Trophoblast cell (in vitro differentiated cells and primary cell): ENCODE data around the gene FAM20C.

ENCODE experiments used
- DNase-seq, 2 donors: peaks; one replicate each; pipeline ENCODE4 v3.0.0-alpha.2; 2016
- H2AFZ ChIP-seq: 2 replicates; pipeline ENCODE4 v1.6.1; 2013; ENCODE audit warnings: low read length, moderate library complexity, mild to moderate bottlenecking; ENCODE audit not compliant: insufficient read depth, poor library complexity
- H2AK5ac ChIP-seq: 2 replicates; pipeline ENCODE4 v1.6.1; 2013; ENCODE audit warnings: mild to moderate bottlenecking, low read length
- H2BK120ac ChIP-seq: 2 replicates; pipeline ENCODE4 v1.6.1; 2013; ENCODE audit warnings: low read length, mild to moderate bottlenecking, moderate library complexity; ENCODE audit not compliant: insufficient read depth, poor library complexity
- H2BK12ac ChIP-seq: 2 replicates; pipeline ENCODE4 v1.6.1; 2013; ENCODE audit warnings: mild to moderate bottlenecking, low read length, moderate library complexity
- H2BK5ac ChIP-seq: 2 replicates; pipeline ENCODE4 v1.6.1; 2013; ENCODE audit warnings: low read length, low read depth, moderate library complexity, mild to moderate bottlenecking; ENCODE audit not compliant: poor library complexity
- H3K14ac ChIP-seq: 2 replicates; pipeline ENCODE4 v1.6.1; 2013; ENCODE audit warnings: mild to moderate bottlenecking, low read length
- H3K18ac ChIP-seq: 2 replicates; pipeline ENCODE4 v1.6.1; 2013; ENCODE audit warnings: mild to moderate bottlenecking, low read length
- H3K23ac ChIP-seq: 2 replicates; pipeline ENCODE4 v1.6.1; 2013; ENCODE audit warnings: low read length
- H3K27ac ChIP-seq: 2 replicates; pipeline ENCODE4 v1.5.1; 2013; ENCODE audit warnings: low read depth, mild to moderate bottlenecking, inconsistent platforms, low read length, moderate library complexity
- H3K27me3 ChIP-seq: 2 replicates; pipeline ENCODE4 v1.6.1; 2013; ENCODE audit warnings: inconsistent platforms, mild to moderate bottlenecking, low read length, moderate library complexity; ENCODE audit not compliant: insufficient read depth
- H3K36me3 ChIP-seq, 2 experiments: 1 replicate in 1 of 2; 2 replicates in 1 of 2; pipeline ENCODE4 v1.6.1; 2013; ENCODE audit warnings: low read length in 2 of 2, mild to moderate bottlenecking in 2 of 2, moderate library complexity in 1 of 2; ENCODE audit not compliant: insufficient read depth in 2 of 2, control insufficient read depth in 1 of 2
- H3K4ac ChIP-seq: 2 replicates; pipeline ENCODE4 v1.6.1; 2013; ENCODE audit warnings: low read depth, mild to moderate bottlenecking, low read length, moderate library complexity
- H3K4me1 ChIP-seq, 2 experiments: 1 replicate in 1 of 2; 2 replicates in 1 of 2; pipeline ENCODE4 v1.6.1; 2013; ENCODE audit warnings: low read length in 2 of 2, mild to moderate bottlenecking in 2 of 2, moderate library complexity in 1 of 2; ENCODE audit not compliant: insufficient read depth in 2 of 2, control insufficient read depth in 1 of 2
- H3K4me2 ChIP-seq: 2 replicates; pipeline ENCODE4 v1.6.1; 2013; ENCODE audit warnings: inconsistent platforms, mild to moderate bottlenecking, low read length, moderate library complexity
- H3K4me3 ChIP-seq: 2 replicates; pipeline ENCODE4 v1.5.1; 2013; ENCODE audit warnings: mild to moderate bottlenecking, low read depth, low read length, inconsistent platforms
- H3K79me1 ChIP-seq: one replicate; pipeline ENCODE4 v1.6.1; 2013; ENCODE audit warnings: low read length
- H3K79me2 ChIP-seq: 2 replicates; pipeline ENCODE4 v1.6.1; 2013; ENCODE audit warnings: low read length, mild to moderate bottlenecking; ENCODE audit not compliant: control insufficient read depth, insufficient read depth, poor library complexity
- H3K9ac ChIP-seq: 2 replicates; pipeline ENCODE4 v1.6.1; 2013; ENCODE audit warnings: mild to moderate bottlenecking, low read length
- H3K9me3 ChIP-seq: 2 replicates; pipeline ENCODE4 v1.6.1; 2013; ENCODE audit warnings: low read depth, mild to moderate bottlenecking, control low read depth, inconsistent platforms, low read length; ENCODE audit not compliant: insufficient read depth
- H4K12ac ChIP-seq: 2 replicates; pipeline ENCODE4 v1.6.1; 2013; ENCODE audit warnings: low read depth, mild to moderate bottlenecking, low read length, moderate library complexity
- H4K8ac ChIP-seq: 2 replicates; pipeline ENCODE4 v1.6.1; 2013; ENCODE audit warnings: low read depth, mild to moderate bottlenecking, low read length, moderate library complexity
- H4K91ac ChIP-seq: one replicate; pipeline ENCODE4 v1.6.1; 2013; ENCODE audit warnings: low read depth, mild to moderate bottlenecking, low read length, moderate library complexity
- WGBS: extraction: QIAGEN DNeasy Blood & Tissue Kit; methylation state at CpG from one replicate; pipeline ENCODE4 v1.1.7; 2013; ENCODE audit warnings: missing lambda C conversion rate; ENCODE audit not compliant: insufficient read length, insufficient coverage; ENCODE audit errors: extremely low coverage; 5-methylcytosine and 5-hydroxymethylcytosine counted together

Gene FAM20C

GRCh38 chr7:150811-151221 lies 41.6 kb upstream of the FAM20C start:
- no peak overlapping the region for H3K4me2 ChIP-seq
- H3K27me3 ChIP-seq, result no peaks in the 10 kb centered on the region
- H3K27ac ChIP-seq, result no peak overlapping the region
- no peak overlapping the region for H3K9ac ChIP-seq
- H3K36me3 ChIP-seq, result no peaks in the 10 kb centered on the region
- H2AK5ac ChIP-seq, result no peak overlapping the region
- DNase-seq, result peak in 1 of 2 donors; percentile 40
- H2AFZ ChIP-seq, result no peak overlapping the region
- H3K9me3 ChIP-seq, result no peaks in the 10 kb centered on the region
- peak overlapping the region; percentile 97 for H4K8ac ChIP-seq
- WGBS, result no CpG with 5 or more reads among the region's 13 CpGs
- H3K79me1 ChIP-seq, result peaks cover 6% of the 10 kb centered on the region
- no peak overlapping the region for H3K4ac ChIP-seq
- H3K4me3 ChIP-seq, result no peak overlapping the region
- peaks cover 5 to 6% of the 10 kb centered on the region in 2 experiments for H3K4me1 ChIP-seq
- no peak overlapping the region for H3K23ac ChIP-seq
- no peak overlapping the region for H2BK5ac ChIP-seq
- H2BK12ac ChIP-seq, result no peak overlapping the region
- H2BK120ac ChIP-seq, result no peak overlapping the region
- H4K91ac ChIP-seq, result no peak overlapping the region
- H3K79me2 ChIP-seq, result peaks cover 3% of the 10 kb centered on the region
- H3K18ac ChIP-seq, result no peak overlapping the region
- H3K14ac ChIP-seq, result no peak overlapping the region
- H4K12ac ChIP-seq, result no peak overlapping the region

DNA sequence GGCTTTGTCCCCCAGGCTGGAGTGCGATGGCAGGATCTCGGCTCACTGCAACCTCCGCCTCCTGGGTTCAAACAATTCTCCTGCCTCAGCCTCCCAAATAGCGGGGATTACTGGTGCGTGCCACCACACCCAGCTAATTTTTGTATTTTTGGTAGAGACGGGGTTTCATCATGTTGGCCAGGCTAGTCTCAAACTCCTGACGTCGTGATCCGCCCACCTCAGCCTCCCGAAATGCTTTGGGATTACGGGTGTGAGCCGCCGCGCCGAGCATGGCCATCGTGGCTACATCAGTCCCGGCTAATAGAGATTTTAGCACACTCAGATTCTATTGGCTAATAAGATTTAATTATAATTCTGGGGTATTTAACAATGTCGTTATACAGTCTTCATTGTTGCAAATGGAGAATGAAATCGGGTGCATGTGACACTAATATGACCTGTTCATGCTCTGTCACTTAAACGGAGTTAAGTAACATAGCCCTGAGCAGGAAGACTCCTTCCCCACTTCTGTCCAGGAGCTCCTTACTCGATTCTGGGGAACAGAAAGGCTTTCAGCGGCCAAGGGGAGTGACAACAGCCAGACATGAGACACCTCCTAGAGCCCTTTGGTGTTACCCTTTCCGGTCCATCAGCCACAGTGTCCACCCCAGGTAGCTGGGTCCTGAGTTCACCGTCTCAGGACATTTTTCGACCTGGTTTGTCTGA lies 40.9 kb upstream of the FAM20C start:
- H3K9ac ChIP-seq, result no peak overlapping the region
- no peaks in the 10 kb centered on the region for H3K36me3 ChIP-seq
- no peak overlapping the region for H3K23ac ChIP-seq
- no peak overlapping the region for H3K27ac ChIP-seq
- no peaks in the 10 kb centered on the region for H3K27me3 ChIP-seq
- no CpG with 5 or more reads among the region's 25 CpGs for WGBS
- no peak overlapping the region for H3K4ac ChIP-seq
- DNase-seq, result no peak
- no peak overlapping the region for H2AK5ac ChIP-seq
- H2AFZ ChIP-seq, result no peak overlapping the region
- no peak overlapping the region for H3K18ac ChIP-seq
- no peak overlapping the region for H4K91ac ChIP-seq
- peaks cover 6% of the 10 kb centered on the region for H3K79me1 ChIP-seq
- peaks cover 5 to 6% of the 10 kb centered on the region in 2 experiments for H3K4me1 ChIP-seq
- no peak overlapping the region for H2BK120ac ChIP-seq
- H3K4me3 ChIP-seq, result no peak overlapping the region
- no peak overlapping the region for H4K8ac ChIP-seq
- no peak overlapping the region for H4K12ac ChIP-seq
- no peak overlapping the region for H3K4me2 ChIP-seq
- H3K9me3 ChIP-seq, result no peaks in the 10 kb centered on the region
- H3K14ac ChIP-seq, result no peak overlapping the region
- no peak overlapping the region for H2BK12ac ChIP-seq
- H2BK5ac ChIP-seq, result no peak overlapping the region
- H3K79me2 ChIP-seq, result peaks cover 3% of the 10 kb centered on the region

GRCh38 chr7:152702-153391 lies 39.5 kb upstream of the FAM20C start:
- H3K4me3 ChIP-seq, result no peak overlapping the region
- H3K14ac ChIP-seq, result no peak overlapping the region
- no peak overlapping the region for H2AFZ ChIP-seq
- H2BK120ac ChIP-seq, result no peak overlapping the region
- H3K9ac ChIP-seq, result no peak overlapping the region
- H3K18ac ChIP-seq, result no peak overlapping the region
- DNase-seq, result no peak
- no peaks in the 10 kb centered on the region for H3K9me3 ChIP-seq
- H2AK5ac ChIP-seq, result no peak overlapping the region
- H4K8ac ChIP-seq, result no peak overlapping the region
- no CpG with 5 or more reads among the region's 19 CpGs for WGBS
- H2BK12ac ChIP-seq, result no peak overlapping the region
- H3K79me2 ChIP-seq, result peaks cover 3% of the 10 kb centered on the region
- H4K12ac ChIP-seq, result no peak overlapping the region
- no peak overlapping the region for H3K23ac ChIP-seq
- peaks cover 5 to 6% of the 10 kb centered on the region in 2 experiments for H3K4me1 ChIP-seq
- H3K27ac ChIP-seq, result no peak overlapping the region
- H3K4me2 ChIP-seq, result no peak overlapping the region
- H4K91ac ChIP-seq, result no peak overlapping the region
- H3K79me1 ChIP-seq, result peaks cover 6% of the 10 kb centered on the region
- H3K4ac ChIP-seq, result no peak overlapping the region
- no peaks in the 10 kb centered on the region for H3K36me3 ChIP-seq
- H3K27me3 ChIP-seq, result no peaks in the 10 kb centered on the region
- H2BK5ac ChIP-seq, result no peak overlapping the region

GRCh38 chr7:153604-154003 lies 38.8 kb upstream of the FAM20C start:
- no peak overlapping the region for H2AFZ ChIP-seq
- no peak overlapping the region for H2BK12ac ChIP-seq
- H3K9me3 ChIP-seq, result no peaks in the 10 kb centered on the region
- no peak overlapping the region for H3K4ac ChIP-seq
- H3K79me1 ChIP-seq, result peaks cover 6% of the 10 kb centered on the region
- H3K9ac ChIP-seq, result no peak overlapping the region
- no peak overlapping the region for H3K14ac ChIP-seq
- no peak overlapping the region for H3K4me3 ChIP-seq
- peaks cover 3% of the 10 kb centered on the region for H3K79me2 ChIP-seq
- H4K12ac ChIP-seq, result no peak overlapping the region
- no peak overlapping the region for H2AK5ac ChIP-seq
- no CpG with 5 or more reads among the region's 13 CpGs for WGBS
- no peak overlapping the region for H4K91ac ChIP-seq
- H3K36me3 ChIP-seq, result no peaks in the 10 kb centered on the region
- H2BK5ac ChIP-seq, result no peak overlapping the region
- no peaks in the 10 kb centered on the region for H3K27me3 ChIP-seq
- no peak overlapping the region for H3K27ac ChIP-seq
- H3K23ac ChIP-seq, result no peak overlapping the region
- no peak for DNase-seq
- no peak overlapping the region for H3K18ac ChIP-seq
- no peak overlapping the region for H2BK120ac ChIP-seq
- no peak overlapping the region for H3K4me2 ChIP-seq
- H4K8ac ChIP-seq, result no peak overlapping the region
- H3K4me1 ChIP-seq, result peaks cover 5 to 6% of the 10 kb centered on the region in 2 experiments
